OCI-LY7 (cell line): Measurements from ENCODE around the gene MTHFD1L. TPM values are rescaled to one million over a fixed set of nuclear protein-coding genes. Genes with fewer than 3 reads are reported as not detected.
"Not testable (repeated sequence)": the region's sequence is repeated elsewhere in the genome, so short reads cannot be mapped to it uniquely, and the experiment has no call there.

Source experiments
- BruUV-seq: library from RNA; stranded (reverse); fragments of 400-500 nt; replicated peaks from 2 replicates; lab custom pipeline; 2021; lab: Mats Ljungman, UMichigan
- CTCF ChIA-PET: fragments of 300-600 bp; sonication (Branson Sonifier 250); formaldehyde crosslinking; loops from one replicate; lab custom pipeline; 2022; ENCODE audit warnings: antibody characterized with exemption; ENCODE audit not compliant: unreplicated experiment; lab: Charles Lee
- POLR2A ChIA-PET: fragments of 300-600 bp; sonication (Branson Sonifier 250); formaldehyde crosslinking; loops from one replicate; lab custom pipeline; 2022; ENCODE audit warnings: antibody characterized with exemption; lab: Charles Lee
- DNase-seq: peaks from one replicate; pipeline ENCODE4 v3.0.0-alpha.2; 2015; ENCODE audit warnings: low spot score
- H2AFZ ChIP-seq: fragments of 200-600 bp; sonication (generic), shearing (Covaris generic); 2 replicates; pipeline ENCODE4 v1.6.1; 2014; ENCODE audit warnings: mild to moderate bottlenecking, antibody characterized with exemption, low read length, moderate library complexity
- H3K27ac ChIP-seq: fragments of 200-600 bp; sonication (generic); 2 replicates; pipeline ENCODE4 v1.5.1; 2014; ENCODE audit warnings: mixed run types, low read depth, mild to moderate bottlenecking, moderate library complexity, low read length, inconsistent platforms; ENCODE audit not compliant: poor library complexity, severe bottlenecking
- H3K36me3 ChIP-seq: fragments of 200-600 bp; sonication (generic); 2 replicates; pipeline ENCODE4 v1.6.1; 2014; ENCODE audit warnings: mild to moderate bottlenecking, antibody characterized with exemption, low read length, moderate library complexity, mixed read lengths; ENCODE audit not compliant: insufficient read depth
- H3K4me1 ChIP-seq: fragments of 200-600 bp; sonication (generic); 2 replicates; pipeline ENCODE4 v1.5.1; 2014; ENCODE audit warnings: mild to moderate bottlenecking, low read length; ENCODE audit not compliant: insufficient read depth, poor library complexity, severe bottlenecking
- H3K4me2 ChIP-seq: fragments of 200-600 bp; sonication (generic); 2 replicates; pipeline ENCODE4 v1.6.1; 2014; ENCODE audit warnings: mild to moderate bottlenecking, low read length
- H3K4me3 ChIP-seq: fragments of 200-600 bp; sonication (generic); 2 replicates; pipeline ENCODE4 v1.5.1; 2014; ENCODE audit warnings: mild to moderate bottlenecking, low read depth, low read length; ENCODE audit not compliant: poor library complexity, severe bottlenecking
- H3K79me2 ChIP-seq: fragments of 200-600 bp; sonication (generic); 2 replicates; pipeline ENCODE4 v1.6.1; 2016; ENCODE audit warnings: low read depth, mild to moderate bottlenecking, low read length, moderate library complexity, mixed read lengths; ENCODE audit not compliant: insufficient read depth
- H3K9me2 ChIP-seq: fragments of 200-600 bp; sonication (generic); 2 replicates; pipeline ENCODE4 v1.6.1; 2016; ENCODE audit warnings: mild to moderate bottlenecking, low read length, mixed read lengths; ENCODE audit not compliant: insufficient read depth
- H3K9me3 ChIP-seq: fragments of 200-600 bp; sonication (generic); 2 replicates; pipeline ENCODE4 v1.6.1; 2014; ENCODE audit warnings: mild to moderate bottlenecking, mixed run types, low read length, mixed read lengths
- H4K20me1 ChIP-seq: fragments of 200-600 bp; sonication (generic); 2 replicates; pipeline ENCODE4 v1.6.1; 2014; ENCODE audit warnings: mild to moderate bottlenecking, antibody characterized with exemption, low read length, moderate library complexity, mixed read lengths; ENCODE audit not compliant: insufficient read depth
- EZH2phosphoT487 ChIP-seq: fragments of 200-600 bp; sonication (generic); IDR thresholded peaks from 2 replicates; pipeline ENCODE4 v1.6.1; 2018; ENCODE audit warnings: low read depth, borderline replicate concordance, mild to moderate bottlenecking, mixed run types, antibody characterized with exemption, low read length, moderate library complexity, mixed read lengths
- intact Hi-C: fragments of 100-400 bp; cut with micrococcal nuclease; formaldehyde crosslinking; loops from one replicate; pipeline ENCODE4 v1.10.0; 2022; ENCODE audit not compliant: unreplicated experiment
- total RNA-seq, 2 experiments: library from RNA; depleted of rRNA in 1 of 2; stranded (reverse); fragments of >200 nt in 1 of 2; shearing (Covaris generic) in 1 of 2; gene quantifications; 2 replicates each; pipeline ENCODE4 v1.2.3, GENCODE V29; 2014 to 2022
- TF ChIP-seq, protein P1 (sequence below): fragments of 200-600 bp; sonication (generic); conservative IDR thresholded peaks from 2 replicates; pipeline ENCODE4 v1.5.1; 2014; ENCODE audit warnings: mild to moderate bottlenecking, antibody characterized with exemption, low read length, moderate library complexity, mixed read lengths

MTHFD1L gene
- total RNA-seq, 2 experiments from 2014 or later = 68.4 to 144 TPM

DNA sequence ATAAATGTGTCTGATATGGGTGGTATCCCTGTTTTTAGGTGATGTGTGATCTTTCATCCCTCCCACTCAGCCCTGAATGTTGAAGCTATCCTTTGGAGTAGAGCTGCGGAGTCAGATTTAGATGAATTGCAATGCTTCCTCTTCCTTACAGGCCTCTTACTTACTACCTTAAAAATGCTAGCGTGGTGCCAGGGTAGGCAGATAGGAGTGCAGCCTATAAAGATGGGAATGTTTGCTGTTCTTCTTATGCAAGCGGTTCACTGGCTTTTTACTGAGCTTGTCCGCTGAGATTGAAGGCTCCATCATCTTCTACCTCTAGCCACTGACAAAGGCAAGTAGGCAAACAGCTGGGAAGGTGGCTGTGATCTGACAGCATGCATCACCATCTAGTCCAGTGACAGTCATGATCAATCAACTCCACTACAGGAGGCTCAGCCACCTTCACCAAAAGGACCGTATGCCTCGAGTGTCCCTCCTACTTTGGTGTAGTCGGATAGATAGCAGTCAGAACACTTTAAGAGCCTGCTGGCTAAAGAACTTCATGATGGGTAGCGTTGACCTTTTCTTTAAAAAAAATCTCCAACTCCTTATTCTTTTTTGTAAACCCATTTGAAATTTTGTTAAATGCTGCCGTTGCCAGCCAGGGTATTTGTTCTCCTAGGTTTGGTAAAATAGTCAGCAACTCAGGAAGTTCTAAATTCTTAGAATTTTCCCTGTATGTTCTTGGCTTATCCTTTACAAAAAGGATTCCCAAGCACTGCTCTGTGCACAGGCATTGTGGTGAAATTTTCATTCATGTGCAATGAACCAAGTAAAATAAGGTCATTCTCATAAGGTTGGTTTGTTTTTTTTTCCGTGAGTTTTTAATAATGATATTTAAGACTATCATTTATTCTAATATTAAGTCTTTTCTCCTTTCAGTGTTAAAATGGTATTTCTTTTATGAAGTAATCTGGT lies 169.6 kb downstream of the MTHFD1L start:
- no peak overlapping the region for H2AFZ ChIP-seq
- peaks cover 84% of the 10 kb centered on the region for H3K36me3 ChIP-seq
- no peaks in the 10 kb centered on the region for H3K79me2 ChIP-seq
- no peak for DNase-seq
- no peak overlapping the region for H3K4me2 ChIP-seq
- H3K9me3 ChIP-seq = no peaks in the 10 kb centered on the region
- BruUV-seq = no TSS peak
- intact Hi-C loops = no loop called here
- H4K20me1 ChIP-seq = no peaks in the 10 kb centered on the region
- H3K4me3 ChIP-seq = no peak overlapping the region
- H3K9me2 ChIP-seq = no peaks in the 10 kb centered on the region
- ChIA-PET CTCF (no interaction called here), POLR2A (no interaction called here)
- no peak overlapping the region for H3K27ac ChIP-seq
- H3K4me1 ChIP-seq = no peaks in the 10 kb centered on the region
- TF ChIP-seq, protein P1, sequence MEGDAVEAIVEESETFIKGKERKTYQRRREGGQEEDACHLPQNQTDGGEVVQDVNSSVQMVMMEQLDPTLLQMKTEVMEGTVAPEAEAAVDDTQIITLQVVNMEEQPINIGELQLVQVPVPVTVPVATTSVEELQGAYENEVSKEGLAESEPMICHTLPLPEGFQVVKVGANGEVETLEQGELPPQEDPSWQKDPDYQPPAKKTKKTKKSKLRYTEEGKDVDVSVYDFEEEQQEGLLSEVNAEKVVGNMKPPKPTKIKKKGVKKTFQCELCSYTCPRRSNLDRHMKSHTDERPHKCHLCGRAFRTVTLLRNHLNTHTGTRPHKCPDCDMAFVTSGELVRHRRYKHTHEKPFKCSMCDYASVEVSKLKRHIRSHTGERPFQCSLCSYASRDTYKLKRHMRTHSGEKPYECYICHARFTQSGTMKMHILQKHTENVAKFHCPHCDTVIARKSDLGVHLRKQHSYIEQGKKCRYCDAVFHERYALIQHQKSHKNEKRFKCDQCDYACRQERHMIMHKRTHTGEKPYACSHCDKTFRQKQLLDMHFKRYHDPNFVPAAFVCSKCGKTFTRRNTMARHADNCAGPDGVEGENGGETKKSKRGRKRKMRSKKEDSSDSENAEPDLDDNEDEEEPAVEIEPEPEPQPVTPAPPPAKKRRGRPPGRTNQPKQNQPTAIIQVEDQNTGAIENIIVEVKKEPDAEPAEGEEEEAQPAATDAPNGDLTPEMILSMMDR = no peak
- no peak for TF ChIP-seq EZH2phosphoT487

DNA sequence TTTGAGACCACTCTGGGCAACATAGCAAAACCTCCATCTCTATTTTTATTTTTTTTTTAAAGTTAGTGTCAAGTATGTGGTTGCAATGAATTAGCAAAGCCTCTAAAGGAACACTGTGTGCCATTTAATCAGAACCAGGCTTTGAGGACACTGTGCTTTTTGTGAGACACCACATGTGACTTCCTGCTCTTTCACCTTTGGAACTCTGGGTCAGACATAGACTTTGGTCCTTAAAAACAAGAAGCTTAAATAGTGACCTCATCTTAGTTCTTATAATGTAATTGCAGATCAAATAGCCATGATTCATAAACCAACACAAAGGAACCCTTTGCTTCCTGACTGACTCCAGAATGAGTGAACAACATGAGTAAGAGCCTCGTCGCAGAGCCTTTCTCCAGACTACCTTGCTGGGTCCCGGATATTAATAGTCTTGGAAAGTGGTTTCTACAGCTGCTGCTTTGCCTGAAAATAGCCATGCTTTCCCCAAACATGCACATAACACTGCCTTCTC lies 170.8 kb downstream of the MTHFD1L start:
- not testable (repeated sequence) for BruUV-seq, H3K9me2 ChIP-seq

GRCh38 chr6:151036869-151037680 lies 171.6 kb downstream of the MTHFD1L start:
- no peak overlapping the region for H3K27ac ChIP-seq
- ChIA-PET CTCF (no interaction called here), POLR2A (interaction anchor here (0.6 kb wide), 1 partner anchor 627 kb away, joined by 3 read pairs; no protein-coding TSS in a partner anchor)
- H3K4me1 ChIP-seq = no peaks in the 10 kb centered on the region
- H3K36me3 ChIP-seq = peaks cover 71% of the 10 kb centered on the region
- no peak for DNase-seq
- no TSS peak for BruUV-seq
- H4K20me1 ChIP-seq = no peaks in the 10 kb centered on the region
- no peaks in the 10 kb centered on the region for H3K79me2 ChIP-seq
- H3K9me3 ChIP-seq = no peaks in the 10 kb centered on the region
- TF ChIP-seq, protein P1 = no peak
- no peak for TF ChIP-seq EZH2phosphoT487
- H3K4me2 ChIP-seq = no peak overlapping the region
- intact Hi-C loops = no loop called here
- no peak overlapping the region for H2AFZ ChIP-seq
- H3K4me3 ChIP-seq = no peak overlapping the region
- no peaks in the 10 kb centered on the region for H3K9me2 ChIP-seq

More for the DNA sequence above, 170.8 kb downstream of the MTHFD1L start:
- H3K9me3 ChIP-seq, H3K4me2 ChIP-seq, H2AFZ ChIP-seq, H4K20me1 ChIP-seq, CTCF ChIA-PET, DNase-seq, H3K4me3 ChIP-seq, H3K27ac ChIP-seq, intact Hi-C loops, H3K79me2 ChIP-seq, H3K4me1 ChIP-seq: not testable (repeated sequence)
- POLR2A ChIA-PET = interaction anchor here (0.6 kb wide), 1 partner anchor 628 kb away, joined by 3 read pairs; no protein-coding TSS in a partner anchor
- peaks cover 72% of the 10 kb centered on the region for H3K36me3 ChIP-seq
